ENCODE measurements around the gene PAGE2. TPM values are rescaled to one million over a fixed set of nuclear protein-coding genes. Genes with fewer than 3 reads are reported as not detected.

PAGE2 gene
- total RNA-seq, 1 experiment from 2014 or later: not detected

DNA sequence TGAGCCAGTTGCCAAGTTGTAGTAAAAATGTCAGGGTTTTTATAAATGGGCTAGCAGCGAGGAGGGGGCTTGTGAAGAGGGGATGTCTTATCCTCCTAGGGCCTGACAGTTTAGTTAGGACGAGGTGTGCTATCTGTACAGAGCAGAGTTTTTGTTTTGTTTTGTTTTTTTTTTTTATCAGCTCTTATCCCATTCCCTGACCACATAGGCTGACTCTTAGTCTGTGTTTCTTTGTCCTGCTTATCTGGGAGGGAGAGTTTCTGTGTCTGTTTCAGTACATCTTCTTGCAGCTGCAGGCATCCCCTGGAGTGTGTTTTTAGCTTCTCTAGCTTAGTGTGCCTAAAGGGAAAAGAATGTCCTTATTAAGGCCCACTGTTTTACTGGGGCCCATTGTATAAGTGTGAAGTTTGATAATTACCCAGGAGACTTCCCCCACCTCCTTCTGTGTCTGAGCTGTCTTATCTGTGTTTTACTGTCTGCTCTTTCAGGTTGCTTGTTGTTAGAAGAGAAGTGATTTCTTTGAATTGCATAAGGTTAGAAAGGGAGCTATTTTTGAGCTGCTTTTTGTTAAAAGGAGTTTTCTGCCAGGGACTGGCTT, 32.0 kb downstream of the PAGE2 start:
- Histone ChIP-seq H4K20me1 (ENCODE audit: insufficient read depth) (no peaks in the 10 kb centered on the region), H3K9me3 (ENCODE audit: insufficient read depth, low read depth) (no peaks in the 10 kb centered on the region), H3K27ac (no peak overlapping the region), H3K79me2 (ENCODE audit: low read depth) (no peaks in the 10 kb centered on the region), H3F3A (ENCODE audit: insufficient read depth, low read depth) (no peaks in the 10 kb centered on the region), H2AFZ (no peak overlapping the region), H3K9me2 (ENCODE audit: insufficient read depth) (no peaks in the 10 kb centered on the region), H3K4me2 (no peak overlapping the region), H3K4me3 (no peak overlapping the region), H3K36me3 (ENCODE audit: low read depth) (no peaks in the 10 kb centered on the region), H3K4me1 (replicated peaks; ENCODE audit: insufficient read depth) (no peaks in the 10 kb centered on the region), H3K27me3 (ENCODE audit: insufficient read depth, low read depth) (no peaks in the 10 kb centered on the region)
- no peak for TF ChIP-seq EZH2 (IDR thresholded peaks at IDR 0.05; ENCODE audit: low read depth)
- TF ChIP-seq, protein P1, sequence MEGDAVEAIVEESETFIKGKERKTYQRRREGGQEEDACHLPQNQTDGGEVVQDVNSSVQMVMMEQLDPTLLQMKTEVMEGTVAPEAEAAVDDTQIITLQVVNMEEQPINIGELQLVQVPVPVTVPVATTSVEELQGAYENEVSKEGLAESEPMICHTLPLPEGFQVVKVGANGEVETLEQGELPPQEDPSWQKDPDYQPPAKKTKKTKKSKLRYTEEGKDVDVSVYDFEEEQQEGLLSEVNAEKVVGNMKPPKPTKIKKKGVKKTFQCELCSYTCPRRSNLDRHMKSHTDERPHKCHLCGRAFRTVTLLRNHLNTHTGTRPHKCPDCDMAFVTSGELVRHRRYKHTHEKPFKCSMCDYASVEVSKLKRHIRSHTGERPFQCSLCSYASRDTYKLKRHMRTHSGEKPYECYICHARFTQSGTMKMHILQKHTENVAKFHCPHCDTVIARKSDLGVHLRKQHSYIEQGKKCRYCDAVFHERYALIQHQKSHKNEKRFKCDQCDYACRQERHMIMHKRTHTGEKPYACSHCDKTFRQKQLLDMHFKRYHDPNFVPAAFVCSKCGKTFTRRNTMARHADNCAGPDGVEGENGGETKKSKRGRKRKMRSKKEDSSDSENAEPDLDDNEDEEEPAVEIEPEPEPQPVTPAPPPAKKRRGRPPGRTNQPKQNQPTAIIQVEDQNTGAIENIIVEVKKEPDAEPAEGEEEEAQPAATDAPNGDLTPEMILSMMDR (conservative IDR thresholded peaks at IDR 0.05): no peak
- DNase-seq: no peak
- no TSS peak for BruUV-seq (replicated peaks)
- POLR2A ChIA-PET (ENCODE audit: unreplicated experiment): interaction anchor here (0.6 kb wide), 1 partner anchor 162 kb away, joined by 3 read pairs; no protein-coding TSS in a partner anchor
- intact Hi-C loops (cut with micrococcal nuclease; ENCODE audit: unreplicated experiment): no loop called here
- CTCF ChIA-PET: no interaction called here

DNA sequence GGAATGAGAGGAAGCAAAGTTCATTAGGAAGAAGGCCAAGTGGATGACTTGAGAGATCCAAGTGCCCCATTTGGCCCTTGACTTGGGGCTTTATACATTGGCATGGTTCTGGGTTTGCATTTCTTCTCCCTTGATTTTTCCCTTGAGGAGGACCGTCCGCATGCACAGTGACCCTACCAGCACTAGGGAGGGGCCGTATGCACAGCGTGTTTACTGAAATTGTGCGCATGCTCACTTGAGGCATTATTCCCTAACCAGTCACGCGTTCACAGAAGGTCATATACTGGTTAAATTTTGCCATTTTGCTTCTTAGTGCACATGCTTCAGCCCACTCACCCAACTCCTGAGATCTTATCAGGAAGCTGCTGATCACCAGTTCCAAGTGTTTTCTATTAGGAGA, 35.1 kb downstream of the PAGE2 start:
- Histone ChIP-seq H3K36me3 (ENCODE audit: low read depth) (no peaks in the 10 kb centered on the region), H3K27ac (no peak overlapping the region), H3K27me3 (ENCODE audit: insufficient read depth, low read depth) (no peaks in the 10 kb centered on the region)

DNA sequence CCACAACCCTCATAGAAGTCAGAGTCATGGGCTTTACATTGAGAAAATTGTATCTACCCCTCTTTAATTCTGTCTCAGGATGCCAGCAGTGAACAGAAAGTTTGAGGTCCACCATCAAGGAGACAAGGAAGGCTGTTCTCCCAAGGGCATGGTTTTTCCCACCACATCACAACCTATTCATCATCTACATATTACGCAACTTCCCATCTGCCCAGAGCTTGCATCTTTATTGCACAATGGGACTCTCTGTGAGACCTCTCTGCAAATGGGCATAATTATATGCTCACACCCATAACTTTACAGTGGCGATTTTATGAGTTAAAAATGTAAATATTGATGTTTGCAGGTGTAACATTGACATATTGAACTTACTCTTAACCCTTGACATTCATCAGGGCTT, 38.9 kb downstream of the PAGE2 start:
- BruUV-seq (replicated peaks): no TSS peak
- POLR2A ChIA-PET (ENCODE audit: unreplicated experiment): no interaction called here
- no peak for DNase-seq
- Histone ChIP-seq H3F3A (ENCODE audit: insufficient read depth, low read depth) (no peaks in the 10 kb centered on the region), H2AFZ (no peak overlapping the region), H3K36me3 (ENCODE audit: low read depth) (no peaks in the 10 kb centered on the region), H3K9me3 (ENCODE audit: insufficient read depth, low read depth) (no peaks in the 10 kb centered on the region), H3K9me2 (ENCODE audit: insufficient read depth) (no peaks in the 10 kb centered on the region), H3K79me2 (ENCODE audit: low read depth) (no peaks in the 10 kb centered on the region), H3K27me3 (ENCODE audit: insufficient read depth, low read depth) (no peaks in the 10 kb centered on the region), H3K4me2 (no peak overlapping the region), H4K20me1 (ENCODE audit: insufficient read depth) (no peaks in the 10 kb centered on the region), H3K4me3 (no peak overlapping the region), H3K27ac (no peak overlapping the region), H3K4me1 (replicated peaks; ENCODE audit: insufficient read depth) (no peaks in the 10 kb centered on the region)
- intact Hi-C loops (cut with micrococcal nuclease; ENCODE audit: unreplicated experiment): no loop called here
- CTCF ChIA-PET: no interaction called here
- TF ChIP-seq, protein P1 (conservative IDR thresholded peaks at IDR 0.05): no peak
- no peak for TF ChIP-seq EZH2 (IDR thresholded peaks at IDR 0.05; ENCODE audit: low read depth)

More for the DNA sequence above, 35.1 kb downstream of the PAGE2 start:
- Histone ChIP-seq H3K4me2 (no peak overlapping the region), H3K9me2 (ENCODE audit: insufficient read depth) (no peaks in the 10 kb centered on the region), H3K4me1 (replicated peaks; ENCODE audit: insufficient read depth) (no peaks in the 10 kb centered on the region), H4K20me1 (ENCODE audit: insufficient read depth) (no peaks in the 10 kb centered on the region), H3K4me3 (no peak overlapping the region), H3F3A (ENCODE audit: insufficient read depth, low read depth) (no peaks in the 10 kb centered on the region), H3K79me2 (ENCODE audit: low read depth) (no peaks in the 10 kb centered on the region), H2AFZ (no peak overlapping the region), H3K9me3 (ENCODE audit: insufficient read depth, low read depth) (no peaks in the 10 kb centered on the region)
- ChIA-PET CTCF (no interaction called here), POLR2A (ENCODE audit: unreplicated experiment) (no interaction called here)
- BruUV-seq (replicated peaks): no TSS peak
- TF ChIP-seq, protein P1 (conservative IDR thresholded peaks at IDR 0.05): no peak
- no peak for TF ChIP-seq EZH2 (IDR thresholded peaks at IDR 0.05; ENCODE audit: low read depth)
- intact Hi-C loops (cut with micrococcal nuclease; ENCODE audit: unreplicated experiment): no loop called here
- no peak for DNase-seq

All from PC-9 (cell line).